HG02610 (cell line): ENCODE results near the gene CHFR.
"Not testable (repeated sequence)": the region's sequence is repeated elsewhere in the genome, so short reads cannot be mapped to it uniquely, and the experiment has no call there.

Experiments used
- ATAC-seq: cut with Tn5 transposase; IDR thresholded peaks from one replicate; pipeline ENCODE4 v1.9.1; 2021; ENCODE audit warnings: mild to moderate bottlenecking, moderate library complexity; ENCODE audit not compliant: unreplicated experiment

The CHFR gene

GRCh38 chr12:132874620-132875019 is 12.8 kb downstream of the CHFR start:
- not testable (repeated sequence) for ATAC-seq

DNA sequence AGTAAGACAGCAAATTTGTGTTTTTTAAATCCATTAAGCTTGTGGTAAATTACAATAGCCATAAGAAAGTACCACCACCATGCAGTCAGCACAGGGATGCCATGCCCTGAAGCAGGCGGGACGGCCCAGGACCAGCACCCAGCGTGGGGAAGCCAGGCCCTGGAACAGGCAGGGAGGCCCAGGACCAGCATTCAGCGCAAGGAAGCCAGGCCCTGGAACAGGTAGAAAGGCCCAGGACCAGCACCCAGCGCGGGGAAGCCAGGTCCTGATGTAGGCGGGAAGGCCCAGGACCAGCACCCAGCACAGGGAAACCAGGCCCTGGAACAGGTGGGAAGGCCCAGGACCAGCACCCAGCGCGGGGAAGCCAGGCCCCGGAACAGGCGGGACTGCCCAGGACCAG is 13.2 kb downstream of the CHFR start:
- ATAC-seq, result no peak

GRCh38 chr12:132873724-132874123 is 13.7 kb downstream of the CHFR start:
- no peak for ATAC-seq

DNA sequence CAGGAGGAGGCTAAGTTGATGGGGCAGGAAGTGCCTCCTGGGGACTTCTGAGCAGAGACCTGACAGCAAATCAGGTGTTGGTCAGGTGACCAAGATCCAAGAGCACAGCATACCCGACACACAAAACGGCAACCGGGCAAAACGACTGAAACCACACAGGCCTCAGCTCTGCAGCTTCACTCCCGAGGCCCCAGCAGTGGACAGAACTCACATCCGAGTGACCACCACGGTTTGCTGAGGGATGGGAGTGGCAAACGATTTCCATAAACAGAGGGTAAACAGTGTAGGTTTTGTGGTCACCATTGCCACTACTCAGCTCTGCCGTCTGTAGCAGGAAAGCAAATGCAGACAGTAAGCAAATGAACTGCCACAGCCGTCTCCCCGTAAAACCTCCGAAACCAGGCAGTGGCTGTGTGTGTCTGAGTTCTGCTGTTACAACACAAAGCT is 14.4 kb downstream of the CHFR start:
- no peak for ATAC-seq

DNA sequence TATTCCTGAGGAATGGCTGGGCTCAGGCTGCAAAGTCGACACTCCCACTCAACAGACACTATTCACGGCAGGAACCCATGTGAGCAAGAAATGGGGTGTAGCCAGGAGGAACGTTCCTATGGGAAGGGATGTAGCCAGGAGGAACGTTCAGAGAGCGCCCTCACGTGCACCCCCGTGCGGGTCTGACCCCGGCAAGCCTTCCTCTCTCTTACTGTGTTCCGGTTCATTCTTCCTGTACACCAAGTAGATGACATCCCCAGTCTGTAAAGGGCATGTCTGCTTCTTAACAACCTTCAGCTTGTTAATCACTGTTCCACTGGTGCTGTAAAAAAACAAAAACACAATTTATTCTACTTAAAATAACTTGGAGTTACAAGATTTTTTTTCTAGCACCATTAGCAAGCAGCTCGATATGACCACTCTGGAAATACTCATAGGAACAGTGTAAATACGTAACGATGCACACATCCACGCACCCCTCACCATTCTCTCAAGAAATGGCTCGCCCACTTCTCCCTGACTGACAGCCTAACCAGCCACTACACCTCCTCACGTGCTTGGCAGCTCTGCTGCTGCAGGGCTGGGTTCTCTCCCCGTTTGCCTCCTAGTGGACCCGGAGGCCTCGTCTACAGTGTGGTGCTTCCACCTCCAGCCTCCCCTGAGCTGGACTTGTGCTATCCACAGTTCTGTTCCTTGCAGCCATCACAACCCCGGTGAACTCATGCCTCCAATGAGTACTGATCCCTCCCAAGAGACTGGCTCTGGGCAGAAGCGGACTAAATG is 15.1 kb downstream of the CHFR start:
- no peak for ATAC-seq

DNA sequence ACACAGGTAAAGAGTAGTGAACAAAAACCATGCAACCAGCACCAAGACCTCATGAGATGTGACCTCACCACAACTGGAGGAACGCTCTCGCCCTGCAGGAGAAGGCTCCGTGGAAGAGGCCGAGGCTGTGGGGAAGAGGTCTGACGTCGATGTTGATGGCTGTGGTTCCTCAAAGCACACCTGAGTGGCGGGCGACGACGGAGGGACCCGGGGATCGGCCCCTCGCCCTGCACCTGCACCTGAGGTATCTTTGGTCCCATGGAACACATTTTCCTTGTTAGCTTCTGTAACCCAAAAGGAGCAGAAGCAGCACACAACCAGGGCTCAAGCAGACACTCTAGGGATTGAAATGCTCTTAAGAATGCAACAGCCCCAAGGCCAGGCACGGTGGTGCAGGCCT is 17.9 kb downstream of the CHFR start:
- ATAC-seq, result no peak

DNA sequence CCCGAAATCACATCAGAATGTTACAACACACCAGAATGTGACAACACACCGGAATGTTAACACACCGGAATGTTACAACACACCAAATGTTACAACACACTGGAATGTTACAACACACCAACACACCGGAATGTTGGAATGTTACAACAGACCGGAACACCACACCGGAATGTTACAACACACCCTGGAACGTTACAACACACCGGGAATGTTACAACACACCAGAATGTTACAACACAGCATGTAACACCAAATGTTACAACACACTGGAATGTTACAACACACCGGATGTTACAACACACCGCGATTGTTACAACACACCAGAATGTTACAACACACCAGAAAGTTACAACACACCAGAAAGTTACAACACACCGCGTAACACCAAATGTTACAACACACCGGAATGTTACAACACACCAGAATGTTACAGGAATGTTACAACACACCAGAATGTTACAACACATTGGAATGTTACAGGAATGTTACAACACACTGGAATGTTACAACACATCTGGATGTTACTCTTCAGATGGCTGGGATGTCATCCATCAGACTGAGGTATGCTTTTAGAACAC is 21.1 kb downstream of the CHFR start:
- ATAC-seq, result no peak

DNA sequence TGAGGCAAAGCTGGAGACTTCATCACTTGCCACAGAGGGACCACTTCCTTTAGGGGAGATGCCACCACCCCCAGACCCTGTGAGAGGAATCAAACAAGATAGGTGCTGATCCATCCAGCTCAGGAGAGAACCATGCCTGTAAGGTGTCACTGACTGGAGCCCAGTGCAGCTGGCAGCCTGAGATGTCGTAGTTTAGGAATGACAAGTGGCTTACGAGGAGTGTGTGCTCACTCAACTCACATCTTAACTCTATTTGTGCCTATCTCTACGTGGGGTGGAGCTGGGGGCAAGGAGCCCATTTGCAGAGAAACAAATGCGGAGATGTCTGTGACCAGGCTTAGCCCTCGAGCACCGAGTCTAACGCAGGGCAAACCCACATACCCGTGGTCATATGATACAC is 25.8 kb downstream of the CHFR start:
- ATAC-seq, result no peak

- ATAC-seq, result no peak
Measured at GRCh38 chr12:132858718-132859266, 28.6 kb downstream of the CHFR start.

DNA sequence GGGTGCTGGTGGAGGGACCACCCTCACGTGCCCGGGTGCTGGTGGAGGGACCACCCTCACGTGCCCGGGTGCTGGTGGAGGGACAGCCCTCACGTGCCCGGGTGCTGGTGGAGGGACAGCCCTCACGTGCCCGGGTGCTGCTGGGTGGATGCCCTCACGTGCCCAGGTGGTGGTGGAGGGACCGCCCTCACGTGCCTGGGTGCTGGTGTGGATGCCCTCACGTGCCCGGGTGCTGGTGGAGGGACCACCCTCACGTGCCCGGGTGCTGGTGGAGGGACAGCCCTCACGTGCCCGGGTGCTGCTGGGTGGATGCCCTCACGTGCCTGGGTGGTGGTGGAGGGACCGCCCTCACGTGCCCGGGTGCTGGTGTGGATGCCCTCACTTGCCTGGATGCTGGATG is 30.4 kb downstream of the CHFR start:
- ATAC-seq, result not testable (repeated sequence)

DNA sequence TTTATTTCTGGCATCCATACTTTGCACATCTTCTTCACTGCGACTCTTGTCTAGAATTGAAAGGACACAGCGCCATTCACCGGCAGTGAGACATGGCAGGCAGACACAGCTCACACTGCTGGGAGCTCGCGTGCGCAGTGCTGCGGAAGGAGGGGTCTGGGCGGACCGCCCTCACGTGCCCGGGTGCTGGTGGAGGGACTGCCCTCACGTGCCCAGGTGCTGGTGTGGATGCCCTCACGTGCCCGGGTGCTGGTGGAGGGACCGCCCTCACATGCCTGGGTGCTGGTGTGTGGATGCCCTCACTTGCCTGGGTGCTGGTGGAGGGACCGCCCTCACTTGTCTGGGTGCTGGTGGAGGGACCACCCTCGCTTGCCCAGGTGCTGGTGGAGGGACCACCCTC is 30.8 kb downstream of the CHFR start:
- no peak for ATAC-seq

DNA sequence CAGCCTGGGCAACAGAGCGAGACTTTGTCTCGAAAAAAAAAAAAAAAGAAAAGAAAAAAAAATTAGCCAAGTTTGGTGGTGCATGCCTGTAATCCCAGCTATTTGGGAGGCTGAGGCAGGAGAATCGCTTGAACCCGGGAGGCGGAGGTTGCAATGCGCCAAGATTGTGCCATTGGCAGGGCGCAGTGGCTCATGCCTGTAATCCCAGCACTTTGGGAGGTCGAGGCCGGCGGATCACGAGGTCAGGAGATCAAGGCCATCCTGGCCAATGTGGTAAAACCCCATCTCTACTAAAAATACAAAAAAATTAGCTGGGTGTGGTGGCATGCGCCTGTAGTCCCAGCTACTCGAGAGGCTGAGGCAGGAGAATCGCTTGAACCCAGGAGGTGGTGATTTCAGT is 32.2 kb downstream of the CHFR start:
- ATAC-seq, result not testable (repeated sequence)

GRCh38 chr12:132853285-132854092 is 33.9 kb downstream of the CHFR start:
- ATAC-seq, result no peak

- ATAC-seq, result no peak
Measured at GRCh38 chr12:132852496-132852895, 34.9 kb downstream of the CHFR start.

DNA sequence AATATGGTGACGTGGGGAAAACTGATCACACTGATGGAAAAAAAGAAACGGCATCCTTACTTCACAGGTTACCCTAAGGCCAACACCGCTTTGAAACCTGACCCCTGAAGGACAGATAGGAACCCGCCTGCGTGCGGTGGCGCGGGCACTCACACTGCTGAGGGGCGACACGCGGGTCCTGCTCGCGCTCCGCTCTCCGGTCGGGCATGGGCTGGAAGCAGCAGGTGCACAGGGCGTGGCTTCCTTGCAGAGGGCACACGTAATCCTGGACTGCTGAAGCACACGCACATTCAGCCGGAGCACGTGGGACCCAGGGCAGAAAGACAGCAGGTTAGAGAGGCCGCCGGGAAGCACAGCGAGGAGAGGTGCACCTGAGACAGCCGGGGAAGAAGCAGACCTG is 35.9 kb downstream of the CHFR start:
- ATAC-seq, result no peak

GRCh38 chr12:132850291-132850690 is 37.1 kb downstream of the CHFR start:
- ATAC-seq, result no peak

DNA sequence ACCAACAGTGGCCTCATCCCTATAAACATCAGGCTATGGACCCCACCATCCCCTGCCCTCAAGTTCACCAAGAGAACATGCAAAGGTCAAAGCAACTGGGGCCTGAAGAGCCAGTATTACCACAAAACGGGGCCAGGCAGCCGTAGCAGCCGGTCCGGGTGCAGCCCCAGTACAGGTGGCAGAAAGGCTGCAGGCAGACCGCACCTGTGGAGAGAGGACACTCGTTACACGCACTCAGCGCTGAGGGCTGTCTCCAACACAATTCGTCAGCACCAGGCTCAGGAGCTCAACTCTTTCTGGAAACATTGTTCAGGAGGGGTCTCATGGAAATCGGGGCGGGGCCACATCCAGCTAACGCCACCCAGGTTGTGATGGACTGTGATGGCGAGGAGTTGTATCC is 38.9 kb downstream of the CHFR start:
- ATAC-seq, result no peak

GRCh38 chr12:132847363-132848356 is 39.7 kb downstream of the CHFR start:
- no peak for ATAC-seq

DNA sequence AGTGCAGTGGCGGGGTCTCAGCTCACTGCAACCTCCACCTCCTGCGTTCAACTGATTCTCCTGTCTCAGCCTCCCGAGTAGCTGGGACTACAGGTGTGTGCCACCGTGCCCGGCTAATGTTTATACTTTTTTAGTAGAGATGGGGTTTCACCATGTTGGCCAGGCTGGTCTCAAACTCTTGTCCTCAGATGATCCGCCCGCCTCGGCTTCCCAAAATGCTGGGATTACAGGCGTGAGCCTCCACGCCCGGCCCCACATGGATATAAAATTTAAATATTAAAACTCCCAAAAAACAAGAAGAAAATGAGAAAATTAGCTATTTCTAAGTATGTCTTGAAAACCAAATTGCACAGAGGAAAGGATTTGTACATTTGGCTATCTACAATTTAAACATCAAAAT is 42.7 kb downstream of the CHFR start:
- not testable (repeated sequence) for ATAC-seq

DNA sequence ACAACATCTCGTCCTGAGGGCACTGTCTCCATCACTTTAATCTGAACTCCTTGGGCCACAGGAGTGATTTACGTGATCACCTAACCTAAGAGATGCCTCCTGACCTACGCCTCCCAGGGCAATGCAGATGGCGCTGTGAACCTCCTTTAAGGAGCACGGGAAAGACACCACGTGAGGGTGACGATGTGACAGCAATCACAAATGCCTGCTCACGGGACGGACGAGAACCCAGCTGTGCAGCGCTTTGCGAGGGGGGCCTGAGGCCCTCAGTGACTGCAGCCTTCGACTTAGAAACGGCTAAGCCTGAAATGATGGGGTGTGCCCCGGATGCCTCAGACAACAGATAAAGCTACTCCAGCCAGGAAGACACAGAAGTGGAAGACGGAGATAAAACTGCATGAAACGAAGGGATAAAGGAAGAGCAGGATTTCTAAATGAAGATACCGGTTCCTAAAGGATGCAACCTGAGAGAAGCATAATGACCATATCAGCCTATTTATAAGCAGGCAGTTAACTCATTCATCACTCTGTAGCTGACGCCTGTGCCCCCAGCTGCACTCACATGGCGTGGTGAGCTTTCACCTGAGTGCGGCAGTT is 44.9 kb downstream of the CHFR start:
- no peak for ATAC-seq
